GM18498 (cell line): ENCODE data around the gene AGRN.
A peak's percentile ranks its signal among the peaks of the same experiment; 100 is the strongest.
"Not testable (repeated sequence)": the region's sequence is repeated elsewhere in the genome, so short reads cannot be mapped to it uniquely, and the experiment has no call there.

Source experiments
- ATAC-seq: cut with Tn5 transposase; IDR thresholded peaks from one replicate; pipeline ENCODE4 v1.9.1; 2021; ENCODE audit warnings: mild to moderate bottlenecking, moderate library complexity; ENCODE audit not compliant: unreplicated experiment

Gene AGRN

GRCh38 chr1:1050577-1051052 is 30.7 kb downstream of the AGRN start:
- ATAC-seq = no peak

- ATAC-seq = no peak
Observed at GRCh38 chr1:1051127-1051810, 31.3 kb downstream of the AGRN start.

DNA sequence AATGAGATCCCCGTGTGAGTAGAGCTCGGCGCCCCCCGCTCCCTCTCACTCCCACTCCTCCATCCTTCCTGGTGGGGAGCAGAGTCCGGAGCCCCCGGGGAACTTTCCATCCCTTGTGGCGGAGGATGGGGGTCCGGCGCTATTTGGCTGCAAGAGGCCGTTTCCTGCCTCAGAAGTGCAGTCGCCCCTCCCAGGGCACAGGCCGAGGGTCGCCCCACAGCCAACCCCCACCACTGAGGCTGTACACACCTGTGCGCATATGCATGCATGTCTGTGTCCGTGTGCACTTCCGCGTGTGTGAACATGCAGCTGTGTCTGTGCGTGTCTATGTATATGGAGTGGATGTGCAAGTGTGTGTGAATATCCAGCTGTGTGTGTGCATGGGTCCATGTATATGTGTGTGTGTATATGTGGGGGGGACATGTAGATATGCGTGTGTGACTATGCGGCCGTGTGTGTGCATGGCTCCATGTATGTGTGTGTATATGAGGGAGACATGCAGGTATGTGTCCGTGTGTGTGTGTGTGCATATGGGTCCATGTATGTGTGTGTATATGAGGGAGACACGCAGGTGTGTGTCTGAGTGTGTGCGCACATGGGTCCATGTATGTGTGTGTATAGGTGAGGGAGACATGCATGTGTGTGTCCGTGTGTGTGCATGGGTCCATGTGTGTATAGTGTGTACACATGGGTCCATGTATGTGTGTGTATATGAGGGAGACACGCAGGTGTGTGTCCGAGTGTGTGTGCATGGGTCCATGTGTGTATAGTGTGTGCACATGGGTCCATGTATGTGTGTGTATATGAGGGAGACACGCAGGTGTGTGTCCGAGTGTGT is 32.3 kb downstream of the AGRN start:
- ATAC-seq = no peak

GRCh38 chr1:1053022-1053421 is 33.1 kb downstream of the AGRN start:
- ATAC-seq = no peak

DNA sequence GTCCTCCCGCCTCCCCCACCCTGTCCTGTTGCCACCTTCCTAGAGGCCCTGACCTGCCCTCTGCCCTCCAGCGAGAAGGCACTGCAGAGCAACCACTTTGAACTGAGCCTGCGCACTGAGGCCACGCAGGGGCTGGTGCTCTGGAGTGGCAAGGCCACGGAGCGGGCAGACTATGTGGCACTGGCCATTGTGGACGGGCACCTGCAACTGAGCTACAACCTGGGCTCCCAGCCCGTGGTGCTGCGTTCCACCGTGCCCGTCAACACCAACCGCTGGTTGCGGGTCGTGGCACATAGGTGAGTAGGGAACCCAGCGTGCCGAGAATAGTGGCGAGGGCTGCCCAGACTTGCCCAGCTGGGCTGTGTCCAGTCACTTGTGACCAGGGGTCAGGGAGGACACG is 33.8 kb downstream of the AGRN start:
- ATAC-seq = no peak

DNA sequence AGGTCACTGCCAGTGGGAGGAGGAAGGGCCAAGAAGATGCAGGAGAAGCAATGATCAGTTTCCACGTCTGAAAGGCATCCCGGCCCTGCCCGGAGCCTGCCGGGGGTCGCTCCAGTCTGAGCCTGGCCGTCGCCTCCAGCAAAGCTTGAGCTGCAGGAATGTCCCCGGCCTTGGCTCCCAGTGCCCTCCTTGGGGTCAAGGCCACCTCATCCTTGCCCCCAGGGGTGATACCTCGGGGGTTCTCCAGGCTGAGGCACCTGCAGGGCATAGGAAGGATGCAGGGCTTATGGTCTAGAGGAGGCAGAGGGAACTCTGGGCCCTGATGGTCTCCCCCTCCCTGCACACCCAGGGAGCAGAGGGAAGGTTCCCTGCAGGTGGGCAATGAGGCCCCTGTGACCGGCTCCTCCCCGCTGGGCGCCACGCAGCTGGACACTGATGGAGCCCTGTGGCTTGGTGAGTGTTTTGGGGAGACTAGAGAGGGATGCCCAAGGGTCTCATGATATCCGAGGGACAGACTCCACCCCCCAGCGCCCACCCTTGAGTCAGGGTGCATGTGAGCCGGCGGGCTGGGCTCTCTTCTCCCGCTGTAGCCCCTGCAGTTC is 34.3 kb downstream of the AGRN start:
- ATAC-seq = no peak

DNA sequence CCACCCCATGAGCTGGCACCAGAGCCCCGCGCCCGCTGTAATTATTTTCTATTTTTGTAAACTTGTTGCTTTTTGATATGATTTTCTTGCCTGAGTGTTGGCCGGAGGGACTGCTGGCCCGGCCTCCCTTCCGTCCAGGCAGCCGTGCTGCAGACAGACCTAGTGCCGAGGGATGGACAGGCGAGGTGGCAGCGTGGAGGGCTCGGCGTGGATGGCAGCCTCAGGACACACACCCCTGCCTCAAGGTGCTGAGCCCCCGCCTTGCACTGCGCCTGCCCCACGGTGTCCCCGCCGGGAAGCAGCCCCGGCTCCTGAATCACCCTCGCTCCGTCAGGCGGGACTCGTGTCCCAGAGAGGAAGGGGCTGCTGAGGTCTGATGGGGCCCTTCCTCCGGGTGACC is 35.1 kb downstream of the AGRN start:
- no peak for ATAC-seq

- ATAC-seq = no peak
Observed at GRCh38 chr1:1055841-1056736, 36.2 kb downstream of the AGRN start.

GRCh38 chr1:1057769-1058087 is 37.8 kb downstream of the AGRN start:
- not testable (repeated sequence) for ATAC-seq

- ATAC-seq = no peak
Observed at GRCh38 chr1:1058088-1058905, 38.4 kb downstream of the AGRN start.

DNA sequence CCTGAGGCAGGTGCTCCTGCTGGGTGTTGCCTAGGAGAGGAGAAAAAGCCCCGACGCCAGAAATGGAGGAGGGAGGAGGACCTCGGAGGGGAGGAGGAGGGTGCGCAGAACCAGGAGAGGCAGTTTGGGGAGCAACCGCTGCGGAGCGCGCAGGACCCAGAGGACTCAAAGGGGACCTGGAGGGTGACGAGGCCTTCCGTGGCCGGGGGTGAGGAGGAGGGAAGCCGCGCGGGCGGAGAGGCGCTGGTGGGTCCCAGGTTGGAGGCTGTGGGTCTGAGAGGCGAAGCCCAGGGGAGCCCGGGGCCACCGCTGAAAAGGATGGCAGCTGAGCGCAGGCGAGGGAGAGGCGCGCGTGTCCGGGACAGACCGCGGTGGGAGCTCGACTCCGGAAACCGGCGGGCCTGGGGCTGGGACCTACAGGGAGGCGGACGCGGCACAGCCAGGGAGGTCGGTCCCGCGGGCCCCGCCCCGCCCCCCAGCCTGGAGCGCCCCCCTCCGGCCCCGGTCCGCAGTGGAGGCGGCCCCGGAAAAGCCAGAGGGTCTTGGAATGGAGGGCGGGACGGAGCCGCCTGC is 39.1 kb downstream of the AGRN start:
- peak; percentile 34 for ATAC-seq

DNA sequence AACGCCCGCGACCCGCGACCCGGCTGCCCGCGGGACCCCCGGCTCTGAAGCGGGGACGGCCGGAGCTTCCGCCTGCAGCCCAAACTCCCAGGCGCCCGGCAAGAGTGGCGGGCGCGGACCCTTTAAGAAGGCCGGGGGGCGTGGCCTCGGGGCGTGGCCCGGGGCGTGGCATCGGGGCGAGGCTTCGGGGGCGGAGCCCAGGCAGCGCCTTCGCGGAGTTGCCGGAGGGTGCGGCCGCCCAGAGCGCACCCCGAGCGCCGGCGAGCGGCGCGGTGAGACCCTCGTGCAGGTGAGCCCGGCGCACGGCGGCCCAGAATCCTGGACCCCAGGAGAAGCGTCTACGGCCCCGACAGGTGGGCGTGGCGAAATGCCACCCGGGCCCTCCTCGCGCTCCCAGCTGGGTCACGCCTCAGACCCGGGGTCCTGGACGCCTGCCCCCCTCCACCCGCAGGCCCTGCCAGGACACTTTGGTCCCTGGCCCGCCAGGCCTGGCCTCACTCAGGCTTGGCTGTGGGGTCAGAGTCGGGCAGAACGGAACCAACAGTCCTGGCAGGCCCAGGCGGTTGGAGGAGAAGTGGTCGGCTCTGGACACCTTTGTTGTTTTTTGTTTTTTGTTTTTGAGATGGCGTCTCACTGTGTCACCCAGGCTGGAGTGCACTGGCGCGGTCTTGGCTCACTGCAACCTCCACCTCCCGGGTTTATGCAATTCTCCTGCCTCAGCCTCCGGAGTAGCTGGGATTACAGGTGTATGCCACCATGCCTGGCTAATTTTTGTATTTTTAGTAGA is 39.8 kb downstream of the AGRN start:
- ATAC-seq = peak; percentile 70

- ATAC-seq = no peak
Observed at GRCh38 chr1:1060281-1061000, 40.5 kb downstream of the AGRN start.

DNA sequence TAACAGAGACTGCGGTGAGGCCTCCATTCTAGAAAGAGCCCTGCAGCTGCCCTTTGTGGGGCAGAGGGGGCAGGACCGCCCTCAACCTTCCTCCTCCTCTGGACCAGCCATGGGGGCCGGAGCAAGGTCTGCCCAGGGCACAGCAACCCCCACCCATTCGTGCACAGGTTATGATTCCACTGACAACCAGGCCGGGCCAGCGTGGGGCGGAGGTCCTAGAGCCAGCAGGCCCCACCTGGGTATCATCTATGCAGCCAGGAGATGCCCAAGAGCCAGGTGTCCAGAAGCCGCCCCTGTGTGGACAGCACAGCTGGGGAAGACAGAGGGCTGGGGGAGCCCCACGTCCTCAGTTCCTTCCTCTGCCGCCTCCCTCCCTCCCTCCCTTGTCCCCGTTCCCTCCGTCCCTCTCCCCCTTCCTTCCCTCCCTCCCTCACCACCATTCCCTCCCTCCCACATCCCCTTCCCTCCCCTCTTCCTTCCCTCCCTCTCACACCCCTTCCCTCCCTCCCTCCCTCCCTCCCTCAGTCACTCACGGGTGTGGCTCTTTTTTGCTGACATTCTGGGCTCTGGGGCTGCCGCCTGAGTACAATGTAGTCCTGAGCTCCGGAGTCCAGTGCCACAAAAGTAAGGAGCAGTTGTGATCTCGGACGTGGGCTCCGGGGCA is 41.9 kb downstream of the AGRN start:
- no peak for ATAC-seq

- no peak for ATAC-seq
Observed at GRCh38 chr1:1062348-1063163, 42.6 kb downstream of the AGRN start.

DNA sequence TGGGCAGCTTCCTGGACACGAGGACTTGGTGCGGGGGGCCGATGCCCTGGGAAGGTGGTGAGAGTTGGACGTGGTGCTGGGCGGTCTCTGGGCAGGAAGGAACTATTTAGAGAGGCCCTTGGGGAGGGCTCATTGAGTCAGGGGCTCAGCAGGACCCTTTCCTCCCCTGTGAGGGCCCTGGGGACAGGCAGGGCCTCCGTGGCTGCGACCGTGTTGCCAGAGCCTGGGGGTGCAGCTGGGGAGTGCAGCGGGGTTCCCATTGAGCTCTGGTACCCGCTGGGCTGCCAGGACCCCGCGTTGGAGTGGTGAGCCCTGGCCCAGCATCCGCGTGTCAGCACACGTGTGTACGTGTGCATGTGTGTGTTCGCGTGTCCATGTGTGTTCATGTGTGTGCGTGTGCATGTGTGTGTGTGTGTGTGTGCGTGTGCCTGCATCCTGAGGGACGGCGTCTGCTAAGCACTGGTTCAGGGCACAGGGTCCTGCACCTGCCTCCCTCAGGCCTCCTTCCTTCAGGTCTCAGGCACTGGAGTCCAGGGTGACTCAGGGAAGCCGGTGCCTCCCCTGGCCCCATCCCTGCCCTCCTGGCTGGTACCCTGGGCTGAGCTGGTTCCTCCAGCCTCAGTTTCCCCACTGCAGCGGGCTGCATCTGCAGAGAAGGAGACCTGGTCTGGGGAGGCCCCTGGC is 43.5 kb downstream of the AGRN start:
- ATAC-seq = no peak
